Testis (tissue), 3 donors: ENCODE measurements around the gene SENP2. TPM values are rescaled to one million over a fixed set of nuclear protein-coding genes. Genes with fewer than 3 reads are reported as not detected.

ENCODE experiments used
- DNase-seq: peaks from one replicate; pipeline ENCODE4 v3.0.0-alpha.2; 2019
- H3K27ac ChIP-seq, 2 donors: fragments of 200-600 bp; sonication (generic); one replicate each; pipeline ENCODE4 v1.5.1; 2019
- H3K27me3 ChIP-seq: fragments of 200-600 bp; sonication (generic); one replicate; pipeline ENCODE4 v1.5.1; 2019
- H3K36me3 ChIP-seq: fragments of 200-600 bp; sonication (generic); one replicate; pipeline ENCODE4 v1.5.1; 2017; ENCODE audit warnings: low read depth; ENCODE audit errors: missing control alignments
- H3K4me1 ChIP-seq: fragments of 200-600 bp; sonication (generic); one replicate; pipeline ENCODE4 v1.5.1; 2019
- H3K4me3 ChIP-seq, 2 donors: fragments of 200-600 bp; sonication (generic); one replicate each; pipeline ENCODE4 v1.5.1; 2017 to 2019
- H3K9me3 ChIP-seq: fragments of 200-600 bp; sonication (generic); one replicate; pipeline ENCODE4 v1.5.1; 2017
- POLR2A ChIP-seq: fragments of 450-650 bp; IDR thresholded peaks from one replicate; pipeline ENCODE4 v1.6.1; 2017; ENCODE audit warnings: antibody characterized with exemption, mild to moderate bottlenecking, moderate library complexity
- WGBS, 2 donors: methylation state at CpG; one replicate each; pipeline ENCODE4 v1.1.5; 2018; 5-methylcytosine and 5-hydroxymethylcytosine counted together
- intact Hi-C: fragments of 100-400 bp; cut with DNase I; formaldehyde crosslinking; loops from one replicate; pipeline ENCODE4 v1.15.1; 2023; ENCODE audit warnings: low total_unique reads
- polyA plus RNA-seq: library from polyadenylated mRNA; stranded (reverse); fragments of 350-450 nt; fragmentation: Illumina TruSeq; extraction: RNeasy Lipid Tissue Mini Kit (QIAGEN cat#74804); gene quantifications from one replicate; pipeline ENCODE4 v1.2.3, GENCODE V29; 2014; ENCODE audit warnings: low read depth, low replicate concordance; ENCODE audit not compliant: insufficient read depth
- total RNA-seq, 2 donors: library from RNA; depleted of rRNA; stranded (reverse); fragments of >200 nt; gene quantifications; one replicate each; pipeline ENCODE4 v1.2.3, GENCODE V29; 2016
- TF ChIP-seq, protein P1 (sequence below), 3 experiments: fragments of 450-650 bp in 2 of 3; fragments of 200-600 bp in 1 of 3; sonication (generic) in 1 of 3; IDR thresholded peaks; one replicate each; pipeline ENCODE4 v1.5.1; 2016 to 2019; ENCODE audit warnings: antibody characterized with exemption in 3 of 3, mild to moderate bottlenecking in 2 of 3, moderate library complexity in 1 of 3

SENP2 gene
- total and polyA plus RNA-seq, 3 donors from 2014 or later: 56.7 to 146 (median 88.1) TPM

DNA sequence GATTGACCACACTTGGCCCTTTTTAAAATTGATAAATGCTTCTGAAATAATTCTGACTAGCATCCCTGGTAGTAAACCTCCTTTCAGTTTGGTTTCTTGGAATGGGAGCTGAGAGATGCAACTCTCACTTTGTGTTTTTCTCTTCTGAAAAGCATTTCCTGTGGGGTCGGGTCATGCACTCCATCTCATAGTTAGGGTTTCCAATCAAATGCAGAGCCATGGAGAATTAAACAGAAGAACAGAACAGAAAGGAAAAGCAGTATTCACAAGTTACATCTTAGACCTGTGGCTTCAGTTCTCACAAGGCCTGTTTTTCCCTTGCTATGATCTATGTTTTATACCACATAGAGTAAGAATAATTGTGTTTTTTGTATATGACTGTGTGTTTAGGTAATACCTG is 39.7 kb downstream of the SENP2 start:
- DNase-seq: no peak
- H3K27ac ChIP-seq: no peak overlapping the region
- H3K27me3 ChIP-seq: no peaks in the 10 kb centered on the region
- TF ChIP-seq, protein P1, sequence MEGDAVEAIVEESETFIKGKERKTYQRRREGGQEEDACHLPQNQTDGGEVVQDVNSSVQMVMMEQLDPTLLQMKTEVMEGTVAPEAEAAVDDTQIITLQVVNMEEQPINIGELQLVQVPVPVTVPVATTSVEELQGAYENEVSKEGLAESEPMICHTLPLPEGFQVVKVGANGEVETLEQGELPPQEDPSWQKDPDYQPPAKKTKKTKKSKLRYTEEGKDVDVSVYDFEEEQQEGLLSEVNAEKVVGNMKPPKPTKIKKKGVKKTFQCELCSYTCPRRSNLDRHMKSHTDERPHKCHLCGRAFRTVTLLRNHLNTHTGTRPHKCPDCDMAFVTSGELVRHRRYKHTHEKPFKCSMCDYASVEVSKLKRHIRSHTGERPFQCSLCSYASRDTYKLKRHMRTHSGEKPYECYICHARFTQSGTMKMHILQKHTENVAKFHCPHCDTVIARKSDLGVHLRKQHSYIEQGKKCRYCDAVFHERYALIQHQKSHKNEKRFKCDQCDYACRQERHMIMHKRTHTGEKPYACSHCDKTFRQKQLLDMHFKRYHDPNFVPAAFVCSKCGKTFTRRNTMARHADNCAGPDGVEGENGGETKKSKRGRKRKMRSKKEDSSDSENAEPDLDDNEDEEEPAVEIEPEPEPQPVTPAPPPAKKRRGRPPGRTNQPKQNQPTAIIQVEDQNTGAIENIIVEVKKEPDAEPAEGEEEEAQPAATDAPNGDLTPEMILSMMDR (IDR thresholded peaks at IDR 0.05): no peak
- no peak for TF ChIP-seq POLR2A
- WGBS, 2 donors: 79 to 83% methylated on average over 1 of the region's 1 CpG
- no peak overlapping the region for H3K4me3 ChIP-seq
- no peaks in the 10 kb centered on the region for H3K9me3 ChIP-seq
- H3K4me1 ChIP-seq: no peaks in the 10 kb centered on the region
- H3K36me3 ChIP-seq: no peaks in the 10 kb centered on the region
- intact Hi-C loops: no loop called here

DNA sequence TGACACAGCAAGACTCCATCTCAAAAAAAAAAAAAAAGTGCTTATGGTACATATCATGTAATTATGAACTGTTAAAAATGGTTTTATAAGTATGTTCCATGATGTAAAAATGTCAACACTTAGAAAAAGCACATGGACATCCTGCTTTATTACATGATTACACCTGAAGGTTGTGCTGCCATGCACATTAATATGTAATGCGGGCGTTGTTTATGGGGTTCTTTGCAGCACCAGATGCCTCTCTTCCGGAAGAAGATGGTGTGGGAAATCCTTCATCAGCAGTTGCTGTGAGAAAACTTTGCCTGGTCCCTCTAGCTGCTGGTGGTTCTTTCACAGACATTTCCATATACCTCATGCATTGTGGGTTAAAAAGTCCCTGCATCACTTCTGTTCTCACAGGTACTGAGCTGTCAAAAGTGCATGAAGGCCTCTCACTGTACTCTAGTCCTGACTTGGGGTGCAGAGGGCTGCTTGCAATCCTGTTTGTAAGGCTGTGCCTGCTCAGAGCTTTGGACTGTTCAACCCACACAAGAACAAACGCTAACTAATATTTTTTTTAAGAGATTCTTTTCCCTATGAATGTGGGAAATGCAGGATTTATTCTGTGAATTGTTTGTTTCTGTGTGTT is 43.6 kb downstream of the SENP2 start:
- 75 to 81% methylated on average over 4 of the region's 4 CpGs for WGBS, 2 donors
- H3K4me3 ChIP-seq: no peak overlapping the region
- peak overlapping the region in 1 of 2 donors; percentile 32 for H3K27ac ChIP-seq
- TF ChIP-seq POLR2A: no peak
- TF ChIP-seq, protein P1 (IDR thresholded peaks at IDR 0.05): no peak
- H3K4me1 ChIP-seq: no peaks in the 10 kb centered on the region
- intact Hi-C loops: no loop called here
- H3K9me3 ChIP-seq: no peaks in the 10 kb centered on the region
- no peak for DNase-seq
- no peaks in the 10 kb centered on the region for H3K27me3 ChIP-seq
- no peaks in the 10 kb centered on the region for H3K36me3 ChIP-seq

DNA sequence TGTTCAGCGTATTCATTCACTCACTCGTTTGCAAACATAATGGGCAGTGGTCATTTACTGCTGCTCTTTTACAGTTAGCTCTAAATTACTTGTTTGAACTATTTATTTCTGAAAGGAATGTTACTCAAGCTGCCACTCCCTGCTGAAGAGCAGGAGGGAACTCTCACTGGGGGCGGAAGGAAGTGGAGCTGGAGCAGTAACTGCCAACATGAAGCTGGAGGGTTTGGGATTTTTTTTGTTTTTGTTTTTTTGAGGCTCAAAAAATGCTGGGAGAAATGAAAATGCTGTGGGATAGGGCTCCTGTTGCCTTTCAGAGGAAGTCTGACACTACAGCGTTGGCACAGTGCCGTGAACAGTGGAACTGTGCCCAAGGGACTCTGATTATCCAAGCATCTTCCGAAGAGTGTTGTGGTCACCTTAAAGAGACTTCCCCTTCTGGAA is 44.1 kb downstream of the SENP2 start:
- no peaks in the 10 kb centered on the region for H3K4me1 ChIP-seq
- no peaks in the 10 kb centered on the region for H3K36me3 ChIP-seq
- peak overlapping the region in 1 of 2 donors; percentile 32 for H3K27ac ChIP-seq
- no peak for DNase-seq
- intact Hi-C loops: no loop called here
- no peaks in the 10 kb centered on the region for H3K27me3 ChIP-seq
- no peaks in the 10 kb centered on the region for H3K9me3 ChIP-seq
- TF ChIP-seq, protein P1 (IDR thresholded peaks at IDR 0.05): no peak
- no peak for TF ChIP-seq POLR2A
- 59 to 62% methylated on average over 6 of the region's 6 CpGs for WGBS, 2 donors
- no peak overlapping the region for H3K4me3 ChIP-seq

DNA sequence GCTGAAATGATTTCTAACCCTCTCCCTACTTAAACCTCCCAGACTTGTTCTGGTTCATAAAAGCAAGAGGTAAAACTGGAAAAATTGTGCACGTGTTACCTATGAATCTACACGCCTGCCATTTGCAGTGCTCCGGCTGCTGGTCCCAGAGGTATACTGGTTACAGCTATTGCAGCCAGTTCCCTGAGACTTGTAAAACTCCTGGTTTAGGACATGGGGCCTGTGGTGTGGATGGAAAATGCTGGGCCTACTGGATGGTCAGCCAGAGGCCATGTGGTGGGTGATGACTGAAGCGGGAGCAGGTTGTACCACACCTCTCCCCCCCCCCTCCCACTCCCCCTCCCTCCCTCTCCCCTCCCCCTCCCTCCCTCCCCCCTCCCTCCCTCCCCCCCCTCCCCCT is 45.0 kb downstream of the SENP2 start:
- Histone ChIP-seq H3K4me3 (no peak overlapping the region), H3K27ac (no peak overlapping the region), H3K9me3 (no peaks in the 10 kb centered on the region), H3K36me3 (no peaks in the 10 kb centered on the region), H3K4me1 (no peaks in the 10 kb centered on the region), H3K27me3 (no peaks in the 10 kb centered on the region)
- 81 to 84% methylated on average over 4 of the region's 4 CpGs for WGBS, 2 donors
- no peak for DNase-seq
- intact Hi-C loops: no loop called here
- TF ChIP-seq POLR2A: no peak
- TF ChIP-seq, protein P1 (IDR thresholded peaks at IDR 0.05): no peak
